Measurements from ENCODE around the gene RMI2. TPM values are rescaled to one million over a fixed set of nuclear protein-coding genes. Genes with fewer than 3 reads are reported as not detected.

RMI2 gene
- total and polyA plus RNA-seq, 2 of the 8 experiments (the other 6 are each of a cell fraction or from before 2014, with no cell fraction given) = 58.2 to 96.0 TPM

DNA sequence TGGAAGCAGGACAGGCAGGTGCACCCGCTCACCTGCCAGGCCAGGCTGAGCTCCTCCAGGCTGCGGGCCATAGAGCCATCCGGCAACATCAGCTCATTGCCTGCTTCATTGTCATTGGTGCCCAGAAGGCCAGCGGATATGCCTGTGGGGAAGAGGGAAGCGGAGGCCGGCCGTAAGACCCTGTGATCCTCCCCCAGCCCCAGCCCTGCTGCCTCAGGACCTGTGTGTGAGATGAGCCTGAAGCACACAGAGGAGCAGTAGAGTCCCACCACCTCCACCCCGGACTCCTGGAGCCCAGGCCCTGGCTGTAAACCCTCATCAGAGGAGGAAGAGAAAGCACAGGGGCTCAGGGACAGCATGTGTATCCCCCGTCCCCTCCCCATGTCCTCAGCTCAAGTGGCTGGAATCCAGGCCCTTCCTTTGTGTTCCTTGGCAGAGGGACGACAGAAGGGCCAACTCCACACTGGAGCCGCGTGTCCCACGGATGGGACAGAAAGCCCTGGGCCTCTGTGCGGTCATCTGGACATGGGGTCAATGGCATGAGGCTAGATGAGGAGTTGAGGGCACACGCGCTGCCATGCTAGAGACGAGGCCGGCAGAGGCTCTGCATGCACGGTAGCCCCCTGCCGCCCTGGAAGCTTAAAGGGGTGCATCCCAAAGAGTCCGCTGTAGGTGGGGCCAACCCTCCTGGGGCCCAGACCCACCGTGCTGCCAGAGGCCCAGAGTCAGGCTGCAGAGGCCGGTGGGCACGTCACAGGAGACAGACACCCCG, 39.1 kb downstream of the RMI2 start:
- Histone ChIP-seq H3K9ac (replicated peaks in 1 of 4; ENCODE audit: extremely low read depth in 1 of 4, low read depth in 3 of 4, low read length in 3 of 4) (no peak overlapping the region), H3K4me1 (replicated peaks in 1 of 4; ENCODE audit: control insufficient read depth in 3 of 4, insufficient read depth in 4 of 4, low read length in 3 of 4) (peaks cover 0 to 10% (median 2%) of the 10 kb centered on the region in 4 experiments; a peak in 3 of 7 replicates), H3K4me2 (ENCODE audit: insufficient read depth in 1 of 2, low read depth in 2 of 2, low read length in 2 of 2) (no peak overlapping the region), H2AFZ (ENCODE audit: low read length) (no peak overlapping the region), H4K5ac (ENCODE audit: insufficient read length, low read depth, low read length) (no peak overlapping the region), H3K23ac (ENCODE audit: insufficient read length) (no peak overlapping the region), H3K4ac (replicated peaks; ENCODE audit: insufficient read length, low read depth, low read length) (no peak overlapping the region), H4K91ac (replicated peaks; ENCODE audit: insufficient read length, low read length) (no peak overlapping the region), H3K14ac (ENCODE audit: insufficient read length) (no peak overlapping the region), H3K9me3 (ENCODE audit: insufficient read depth in 2 of 2, low read depth in 1 of 2, low read length in 1 of 2) (no peaks in the 10 kb centered on the region), H3K23me2 (ENCODE audit: low read depth, low read length) (no peaks in the 10 kb centered on the region), H4K20me1 (replicated peaks in 1 of 2; ENCODE audit: control insufficient read depth in 1 of 2, insufficient read depth in 2 of 2, low read length in 2 of 2) (peaks cover 0 to 3% of the 10 kb centered on the region in 2 experiments), H3K18ac (ENCODE audit: extremely low read depth, low read length) (no peak overlapping the region; the same call in 1 of the 2 replicates), H2BK120ac (replicated peaks; ENCODE audit: low read depth, low read length) (no peak overlapping the region), H2AK5ac (ENCODE audit: low read depth, low read length) (no peak overlapping the region), H3K79me2 (ENCODE audit: control insufficient read depth in 1 of 2, insufficient read depth in 2 of 2, low read length in 2 of 2) (no peaks in the 10 kb centered on the region), H2BK5ac (ENCODE audit: low read depth, low read length) (no peak overlapping the region), H3K36me3 (ENCODE audit: control insufficient read depth in 2 of 4, insufficient read depth in 4 of 4, low read length in 3 of 4) (no peaks in the 10 kb centered on the region; a peak in 2 of 8 replicates), H2BK12ac (ENCODE audit: low read depth, low read length) (no peak overlapping the region), H4K8ac (ENCODE audit: extremely low read depth, insufficient read depth, low read length) (no peak overlapping the region; the same call in 1 of the 2 replicates), H3K56ac (replicated peaks; ENCODE audit: insufficient read length, low read depth, low read length) (no peak overlapping the region), H3K27ac (ENCODE audit: low read depth, low read length) (no peak overlapping the region; the same call in 1 of the 2 replicates), H2BK15ac (ENCODE audit: low read length) (no peak overlapping the region), H3K79me1 (ENCODE audit: low read depth, low read length) (no peaks in the 10 kb centered on the region), H3K27me3 (replicated peaks in 1 of 4; ENCODE audit: control insufficient read depth in 3 of 4, extremely low read depth in 1 of 4, insufficient read depth in 3 of 4, low read length in 3 of 4) (0 out of 7 replicates have a peak, but pooled peaks cover 0 to 2% (median 0%) of the 10 kb centered on the region in 4 experiments), H3K4me3 (ENCODE audit: extremely low read depth in 1 of 4, insufficient read depth in 2 of 4, low read depth in 3 of 4, low read length in 4 of 4) (no peak overlapping the region), H2BK20ac (ENCODE audit: low read length) (no peak overlapping the region)
- CTCF ChIA-PET (ENCODE audit: partially characterized antibody) = interaction anchor here (0.7 to 15.8 kb wide), 6 partner anchors 12 to 284 kb away, joined by 3 to 266 read pairs (median 4); no protein-coding TSS in a partner anchor
- 94% methylated on average over 22 of the region's 25 CpGs; no CpG with 5 or more reads in 1 of the 2 experiments for WGBS, 2 experiments (ENCODE audit: extremely low coverage in 1 of 2, insufficient coverage in 1 of 2, insufficient read length in 1 of 2, insufficient replicate concordance in 2 of 2, low coverage in 1 of 2, low lambda C conversion rate in 2 of 2, missing lambda C conversion rate in 1 of 2)
- POLR2A ChIA-PET (ENCODE audit: partially characterized antibody) = interaction anchor here (0.5 to 1.9 kb wide), 8 partner anchors 11 to 128 kb away, joined by 3 to 6 read pairs (median 3); partner anchors contain the start of gene SOCS1
- FAIRE-seq (no peak), DNase-seq (ENCODE audit: low read depth in 1 of 2, low spot score in 2 of 2) (no peak)
- TF ChIP-seq CTBP2 (IDR thresholded peaks at IDR 0.05; ENCODE audit: borderline replicate concordance, insufficient read depth, insufficient read length, low read length) (no peak), POLR2AphosphoS5 (IDR thresholded peaks at IDR 0.05; ENCODE audit: low read depth, low read length) (no peak), FOSL1 (IDR thresholded peaks at IDR 0.05; ENCODE audit: insufficient read depth, low read depth, low read length) (no peak)
